ENCODE data around the gene SPDYE2. TPM values are rescaled to one million over a fixed set of nuclear protein-coding genes. Genes with fewer than 3 reads are reported as not detected.
"Not testable (repeated sequence)": the region's sequence is repeated elsewhere in the genome, so short reads cannot be mapped to it uniquely, and the experiment has no call there.

The SPDYE2 gene
- polyA plus RNA-seq, 1 of the 3 experiments (the other 2 are of a cell fraction), result not detected

- H3K4me1 ChIP-seq (ENCODE audit: control insufficient read depth in 1 of 2, insufficient read depth in 2 of 2, low read depth in 1 of 2, low read length in 1 of 2); H3K36me3 ChIP-seq (replicated peaks in 1 of 2; ENCODE audit: control insufficient read depth in 1 of 2, insufficient read depth in 2 of 2, low read length in 1 of 2); H3K9me2 ChIP-seq; DNase-seq; H3K4me2 ChIP-seq; H3K9me3 ChIP-seq; H3K4me3 ChIP-seq (ENCODE audit: low read depth in 2 of 2, low read length in 1 of 2); H4K20me1 ChIP-seq (ENCODE audit: insufficient read depth); H3K27ac ChIP-seq (ENCODE audit: low read depth in 2 of 2, low read length in 1 of 2); H3K27me3 ChIP-seq (ENCODE audit: insufficient read depth); H3K9ac ChIP-seq; H3K79me2 ChIP-seq (ENCODE audit: insufficient read depth); CTCF ChIA-PET; H3F3A ChIP-seq (replicated peaks; ENCODE audit: insufficient read depth); POLR2A ChIA-PET; H2AFZ ChIP-seq (ENCODE audit: low read depth): not testable (repeated sequence)
- 76% methylated on average over 9 of the region's 26 CpGs for WGBS (ENCODE audit: low lambda C conversion rate)
Measured at GRCh38 chr7:102592477-102593019, 41.5 kb downstream of the SPDYE2 start.

GRCh38 chr7:102593637-102594334, 42.8 kb downstream of the SPDYE2 start:
- no CpG with 5 or more reads among the region's 68 CpGs for WGBS (ENCODE audit: low lambda C conversion rate)
- H3K79me2 ChIP-seq (ENCODE audit: insufficient read depth); H2AFZ ChIP-seq (ENCODE audit: low read depth); H3K9me3 ChIP-seq; H3F3A ChIP-seq (replicated peaks; ENCODE audit: insufficient read depth); H3K9ac ChIP-seq; H3K4me1 ChIP-seq (ENCODE audit: control insufficient read depth in 1 of 2, insufficient read depth in 2 of 2, low read depth in 1 of 2, low read length in 1 of 2); H3K4me3 ChIP-seq (ENCODE audit: low read depth in 2 of 2, low read length in 1 of 2); DNase-seq; H3K9me2 ChIP-seq; CTCF ChIA-PET; H3K27ac ChIP-seq (ENCODE audit: low read depth in 2 of 2, low read length in 1 of 2); H3K27me3 ChIP-seq (ENCODE audit: insufficient read depth); H3K36me3 ChIP-seq (replicated peaks in 1 of 2; ENCODE audit: control insufficient read depth in 1 of 2, insufficient read depth in 2 of 2, low read length in 1 of 2); POLR2A ChIA-PET; H4K20me1 ChIP-seq (ENCODE audit: insufficient read depth); H3K4me2 ChIP-seq: not testable (repeated sequence)

- H3K9me2 ChIP-seq; H3K4me3 ChIP-seq (ENCODE audit: low read depth in 2 of 2, low read length in 1 of 2); H3K27ac ChIP-seq (ENCODE audit: low read depth in 2 of 2, low read length in 1 of 2); H3K36me3 ChIP-seq (replicated peaks in 1 of 2; ENCODE audit: control insufficient read depth in 1 of 2, insufficient read depth in 2 of 2, low read length in 1 of 2); H3K9me3 ChIP-seq; H3K4me1 ChIP-seq (ENCODE audit: control insufficient read depth in 1 of 2, insufficient read depth in 2 of 2, low read depth in 1 of 2, low read length in 1 of 2); H3F3A ChIP-seq (replicated peaks; ENCODE audit: insufficient read depth); H2AFZ ChIP-seq (ENCODE audit: low read depth); CTCF ChIA-PET; H3K27me3 ChIP-seq (ENCODE audit: insufficient read depth); H3K9ac ChIP-seq; H4K20me1 ChIP-seq (ENCODE audit: insufficient read depth); H3K4me2 ChIP-seq; DNase-seq; POLR2A ChIA-PET; H3K79me2 ChIP-seq (ENCODE audit: insufficient read depth): not testable (repeated sequence)
- WGBS (ENCODE audit: low lambda C conversion rate), result 63% methylated on average over 5 of the region's 10 CpGs
Measured at GRCh38 chr7:102596036-102596435, 45.0 kb downstream of the SPDYE2 start.

- H3F3A ChIP-seq (replicated peaks; ENCODE audit: insufficient read depth); H3K36me3 ChIP-seq (replicated peaks in 1 of 2; ENCODE audit: control insufficient read depth in 1 of 2, insufficient read depth in 2 of 2, low read length in 1 of 2); H3K9me2 ChIP-seq; H3K9ac ChIP-seq; DNase-seq; H3K27me3 ChIP-seq (ENCODE audit: insufficient read depth); H2AFZ ChIP-seq (ENCODE audit: low read depth); H3K27ac ChIP-seq (ENCODE audit: low read depth in 2 of 2, low read length in 1 of 2); CTCF ChIA-PET; POLR2A ChIA-PET; H3K79me2 ChIP-seq (ENCODE audit: insufficient read depth); H3K9me3 ChIP-seq; H3K4me1 ChIP-seq (ENCODE audit: control insufficient read depth in 1 of 2, insufficient read depth in 2 of 2, low read depth in 1 of 2, low read length in 1 of 2); H4K20me1 ChIP-seq (ENCODE audit: insufficient read depth); H3K4me2 ChIP-seq; H3K4me3 ChIP-seq (ENCODE audit: low read depth in 2 of 2, low read length in 1 of 2): not testable (repeated sequence)
- no CpG with 5 or more reads among the region's 9 CpGs for WGBS (ENCODE audit: low lambda C conversion rate)
Measured at GRCh38 chr7:102599699-102600098, 48.7 kb downstream of the SPDYE2 start.

GRCh38 chr7:102602317-102602716, 51.3 kb downstream of the SPDYE2 start:
- H3F3A ChIP-seq (replicated peaks; ENCODE audit: insufficient read depth); H3K9me3 ChIP-seq; H3K4me1 ChIP-seq (ENCODE audit: control insufficient read depth in 1 of 2, insufficient read depth in 2 of 2, low read depth in 1 of 2, low read length in 1 of 2); CTCF ChIA-PET; H3K27ac ChIP-seq (ENCODE audit: low read depth in 2 of 2, low read length in 1 of 2); DNase-seq; H3K4me2 ChIP-seq; H3K4me3 ChIP-seq (ENCODE audit: low read depth in 2 of 2, low read length in 1 of 2); H4K20me1 ChIP-seq (ENCODE audit: insufficient read depth); H3K36me3 ChIP-seq (replicated peaks in 1 of 2; ENCODE audit: control insufficient read depth in 1 of 2, insufficient read depth in 2 of 2, low read length in 1 of 2); H3K27me3 ChIP-seq (ENCODE audit: insufficient read depth); POLR2A ChIA-PET; H3K9me2 ChIP-seq; H3K79me2 ChIP-seq (ENCODE audit: insufficient read depth); H3K9ac ChIP-seq; H2AFZ ChIP-seq (ENCODE audit: low read depth): not testable (repeated sequence)
- no CpG with 5 or more reads among the region's 12 CpGs for WGBS (ENCODE audit: low lambda C conversion rate)

GRCh38 chr7:102604431-102605145, 53.6 kb downstream of the SPDYE2 start:
- H4K20me1 ChIP-seq (ENCODE audit: insufficient read depth); H3K4me3 ChIP-seq (ENCODE audit: low read depth in 2 of 2, low read length in 1 of 2); POLR2A ChIA-PET; H3K4me1 ChIP-seq (ENCODE audit: control insufficient read depth in 1 of 2, insufficient read depth in 2 of 2, low read depth in 1 of 2, low read length in 1 of 2); H2AFZ ChIP-seq (ENCODE audit: low read depth); H3K27me3 ChIP-seq (ENCODE audit: insufficient read depth); H3K36me3 ChIP-seq (replicated peaks in 1 of 2; ENCODE audit: control insufficient read depth in 1 of 2, insufficient read depth in 2 of 2, low read length in 1 of 2); H3K9me2 ChIP-seq; H3F3A ChIP-seq (replicated peaks; ENCODE audit: insufficient read depth); H3K79me2 ChIP-seq (ENCODE audit: insufficient read depth); H3K9me3 ChIP-seq; DNase-seq; H3K9ac ChIP-seq; CTCF ChIA-PET; H3K4me2 ChIP-seq: not testable (repeated sequence)
- no CpG with 5 or more reads among the region's 19 CpGs for WGBS (ENCODE audit: low lambda C conversion rate)
- 0 out of 4 replicates have a peak overlapping the region, but pooled peaks of 1 of the 2 experiments have one; percentile 36 for H3K27ac ChIP-seq (ENCODE audit: low read depth in 2 of 2, low read length in 1 of 2)

Data from SK-N-SH (cell line).